ENCODE measurements around the gene KSR2.

Gene KSR2

DNA sequence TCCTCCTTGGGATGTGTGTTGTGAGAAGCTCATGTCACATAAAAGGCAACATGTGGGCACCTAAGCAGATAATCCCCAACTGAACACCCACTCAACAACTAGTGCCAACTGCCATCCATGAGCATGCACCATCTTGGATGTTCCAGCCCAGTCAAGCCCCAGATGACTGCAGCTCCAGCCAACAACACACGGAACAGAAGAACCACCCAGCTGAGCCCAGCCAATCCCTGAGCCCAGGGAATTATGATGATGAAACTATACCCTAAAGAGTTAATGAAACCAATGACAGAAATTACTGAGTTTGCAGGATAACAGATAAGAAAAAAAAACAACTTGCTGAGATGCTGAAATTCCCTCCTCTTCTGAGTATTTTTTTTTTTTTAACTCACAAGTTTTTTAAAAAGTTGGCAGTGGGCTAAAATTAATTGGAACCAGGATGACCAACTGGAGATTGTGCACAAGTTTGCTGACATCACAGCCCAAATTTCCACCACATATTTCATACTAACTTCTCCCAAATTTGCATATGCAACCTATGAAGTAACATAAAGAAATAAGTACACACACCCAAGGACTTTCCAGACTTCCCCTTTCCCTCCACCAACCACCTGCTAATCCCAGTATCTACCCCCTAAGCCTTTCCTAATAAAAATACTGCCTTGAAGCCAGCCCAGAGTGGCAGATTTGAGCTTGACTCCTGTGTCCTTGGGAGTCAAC, 124.5 kb downstream of the KSR2 start:
- no peaks in the 10 kb centered on the region; the same call in 1 of the 2 replicates for H3K4me1 ChIP-seq (ENCODE audit: control insufficient read depth, insufficient read depth, low read length)
- H3K9me3 ChIP-seq (ENCODE audit: control insufficient read depth, insufficient read depth, low read length), result no peaks in the 10 kb centered on the region
- H3K27me3 ChIP-seq (ENCODE audit: control insufficient read depth, insufficient read depth, low read length), result no peaks in the 10 kb centered on the region
- DNase-seq (ENCODE audit: low read depth, low spot score), result no peak
- H3K4me3 ChIP-seq (ENCODE audit: low read length), result no peak overlapping the region
- no CpG with 5 or more reads among the region's 1 CpG for WGBS (ENCODE audit: insufficient coverage, insufficient read length)
- no peak overlapping the region for H3K27ac ChIP-seq (ENCODE audit: low read length)
- no peaks in the 10 kb centered on the region for H3K36me3 ChIP-seq (ENCODE audit: control insufficient read depth, insufficient read depth, low read length)

DNA sequence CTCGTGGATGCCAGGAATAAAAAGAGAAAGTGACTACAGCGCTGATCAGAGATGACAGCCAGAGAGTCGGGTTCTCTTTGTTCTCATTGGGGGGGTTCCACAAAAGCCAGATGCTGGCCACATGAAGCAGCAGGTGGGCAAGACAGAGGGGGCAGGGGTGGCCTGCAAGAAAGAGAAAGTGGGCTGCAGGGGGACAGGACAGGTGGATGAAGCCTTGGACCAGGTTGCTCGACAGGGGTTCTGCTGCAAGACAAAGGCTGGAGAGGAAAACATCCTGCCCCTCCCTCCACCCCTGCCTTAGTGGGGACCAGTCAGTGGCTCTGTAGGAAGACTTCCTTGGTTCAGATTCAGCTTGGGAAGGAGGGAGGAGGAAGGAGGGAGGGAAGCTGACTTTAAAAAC, 126.2 kb downstream of the KSR2 start:
- DNase-seq (ENCODE audit: low read depth, low spot score), result peak; percentile 57
- H3K36me3 ChIP-seq (ENCODE audit: control insufficient read depth, insufficient read depth, low read length), result no peaks in the 10 kb centered on the region
- H3K9me3 ChIP-seq (ENCODE audit: control insufficient read depth, insufficient read depth, low read length), result no peaks in the 10 kb centered on the region
- no peak overlapping the region for H3K27ac ChIP-seq (ENCODE audit: low read length)
- no peaks in the 10 kb centered on the region for H3K27me3 ChIP-seq (ENCODE audit: control insufficient read depth, insufficient read depth, low read length)
- H3K4me1 ChIP-seq (ENCODE audit: control insufficient read depth, insufficient read depth, low read length), result no peaks in the 10 kb centered on the region; the same call in 1 of the 2 replicates
- WGBS (ENCODE audit: insufficient coverage, insufficient read length), result no CpG with 5 or more reads among the region's 4 CpGs
- no peak overlapping the region for H3K4me3 ChIP-seq (ENCODE audit: low read length)

DNA sequence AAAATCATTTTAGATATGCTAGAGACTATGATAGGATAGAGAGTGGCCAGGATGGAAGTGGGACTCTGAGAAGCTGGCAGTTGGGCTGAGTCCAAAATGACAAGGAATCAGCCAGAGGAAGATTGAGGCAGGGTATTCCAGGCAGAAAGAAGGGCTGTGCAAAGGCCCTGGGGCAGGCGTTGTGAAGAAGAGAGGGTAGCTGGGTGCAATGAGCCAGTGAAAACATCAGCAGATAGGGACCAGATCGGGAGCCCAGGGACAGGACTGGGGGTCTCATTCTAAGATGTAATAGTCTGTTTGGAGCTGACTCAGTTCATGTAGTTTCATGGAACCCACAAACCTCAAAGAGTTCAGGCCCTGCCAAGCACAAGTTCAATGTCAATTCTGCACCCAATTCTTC, 126.6 kb downstream of the KSR2 start:
- Histone ChIP-seq H3K4me3 (ENCODE audit: low read length) (no peak overlapping the region), H3K27ac (ENCODE audit: low read length) (no peak overlapping the region), H3K27me3 (ENCODE audit: control insufficient read depth, insufficient read depth, low read length) (no peaks in the 10 kb centered on the region), H3K4me1 (ENCODE audit: control insufficient read depth, insufficient read depth, low read length) (no peaks in the 10 kb centered on the region), H3K9me3 (ENCODE audit: control insufficient read depth, insufficient read depth, low read length) (no peaks in the 10 kb centered on the region), H3K36me3 (ENCODE audit: control insufficient read depth, insufficient read depth, low read length) (no peaks in the 10 kb centered on the region)
- WGBS (ENCODE audit: insufficient coverage, insufficient read length), result no CpG with 5 or more reads among the region's 2 CpGs
- DNase-seq (ENCODE audit: low read depth, low spot score), result no peak

DNA sequence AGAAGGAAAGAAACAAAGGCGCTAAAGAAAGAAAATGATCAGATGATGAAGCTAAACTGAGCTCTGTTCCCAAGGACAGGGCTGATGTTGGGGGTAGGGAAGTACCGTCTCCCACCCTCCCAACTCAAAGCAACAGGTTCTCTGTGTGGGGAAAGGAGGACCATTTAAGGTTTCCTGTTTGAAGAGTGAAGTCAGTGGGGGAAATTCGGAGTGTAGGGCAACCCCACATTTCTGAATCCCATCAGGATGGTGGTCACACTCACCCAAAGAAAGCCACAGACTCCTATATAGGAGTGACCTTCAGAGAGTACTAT, 131.1 kb downstream of the KSR2 start:
- Histone ChIP-seq H3K27ac (ENCODE audit: low read length) (no peak overlapping the region), H3K9me3 (ENCODE audit: control insufficient read depth, insufficient read depth, low read length) (no peaks in the 10 kb centered on the region), H3K27me3 (ENCODE audit: control insufficient read depth, insufficient read depth, low read length) (no peaks in the 10 kb centered on the region), H3K36me3 (ENCODE audit: control insufficient read depth, insufficient read depth, low read length) (no peaks in the 10 kb centered on the region), H3K4me1 (ENCODE audit: control insufficient read depth, insufficient read depth, low read length) (no peaks in the 10 kb centered on the region), H3K4me3 (ENCODE audit: low read length) (no peak overlapping the region)
- no CpG with 5 or more reads among the region's 3 CpGs for WGBS (ENCODE audit: insufficient coverage, insufficient read length)
- no peak for DNase-seq (ENCODE audit: low read depth, low spot score)

DNA sequence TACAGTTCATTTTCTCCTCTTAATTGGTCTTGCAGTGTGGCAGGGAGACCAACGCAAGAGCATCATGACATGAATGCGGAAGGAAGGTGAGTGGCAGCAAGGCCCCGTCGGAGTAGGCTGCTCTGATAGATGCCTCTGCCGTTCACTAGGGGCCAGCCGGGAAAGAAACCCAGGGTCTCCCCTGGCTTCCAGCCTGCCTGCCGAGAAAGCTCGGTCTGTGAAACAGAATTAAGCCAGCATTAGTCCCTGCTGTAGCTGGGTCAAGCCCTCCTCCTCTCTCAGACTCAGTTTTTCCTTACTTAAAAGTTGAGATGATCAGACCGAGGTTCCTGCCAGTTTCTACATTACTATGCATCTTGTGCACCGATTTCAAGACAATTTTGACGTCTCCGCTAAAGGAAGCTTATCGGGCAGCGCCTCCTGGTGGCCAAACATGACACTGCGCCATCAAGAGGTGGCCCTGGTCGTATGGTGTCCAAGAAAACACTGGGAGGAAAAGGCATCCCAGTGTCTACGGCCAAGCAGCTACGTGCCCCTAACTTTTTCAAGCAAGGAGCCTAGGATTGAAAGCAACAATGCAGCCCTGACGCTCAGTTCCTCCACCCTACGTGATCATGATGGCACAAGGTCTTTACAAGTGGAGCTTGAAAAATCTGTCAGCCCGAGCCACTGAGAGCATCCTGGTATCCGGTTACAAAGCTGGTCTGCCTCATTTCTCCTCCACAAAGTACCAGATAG, 131.6 kb downstream of the KSR2 start:
- H3K36me3 ChIP-seq (ENCODE audit: control insufficient read depth, insufficient read depth, low read length), result no peaks in the 10 kb centered on the region
- WGBS (ENCODE audit: insufficient coverage, insufficient read length), result no CpG with 5 or more reads among the region's 22 CpGs
- no peak overlapping the region for H3K4me3 ChIP-seq (ENCODE audit: low read length)

DNA sequence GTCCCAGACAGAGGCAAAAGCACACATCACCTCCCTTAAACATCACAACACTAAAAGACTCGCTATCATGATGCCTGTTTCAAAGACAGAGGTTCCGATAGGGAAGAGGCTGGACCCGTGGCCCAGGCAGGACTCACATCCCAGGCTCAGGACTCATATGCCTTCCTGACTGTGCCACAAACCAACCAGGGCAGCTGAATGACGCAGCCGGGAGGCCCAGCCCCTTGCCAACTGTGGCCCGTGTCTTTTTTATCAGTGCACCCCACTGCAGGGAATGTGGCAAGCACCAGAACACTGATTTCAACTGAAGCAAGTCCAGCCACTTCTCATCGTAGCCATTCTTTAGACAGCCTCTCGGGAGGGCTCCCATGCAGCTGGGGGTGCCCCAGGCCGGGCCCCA, 132.3 kb downstream of the KSR2 start:
- Histone ChIP-seq H3K4me3 (ENCODE audit: low read length) (no peak overlapping the region), H3K4me1 (ENCODE audit: control insufficient read depth, insufficient read depth, low read length) (no peaks in the 10 kb centered on the region), H3K27me3 (ENCODE audit: control insufficient read depth, insufficient read depth, low read length) (no peaks in the 10 kb centered on the region), H3K27ac (ENCODE audit: low read length) (no peak overlapping the region), H3K9me3 (ENCODE audit: control insufficient read depth, insufficient read depth, low read length) (no peaks in the 10 kb centered on the region), H3K36me3 (ENCODE audit: control insufficient read depth, insufficient read depth, low read length) (no peaks in the 10 kb centered on the region)
- WGBS (ENCODE audit: insufficient coverage, insufficient read length), result no CpG with 5 or more reads among the region's 9 CpGs
- DNase-seq (ENCODE audit: low read depth, low spot score), result no peak

More for the DNA sequence above, 131.6 kb downstream of the KSR2 start:
- H3K27me3 ChIP-seq (ENCODE audit: control insufficient read depth, insufficient read depth, low read length), result no peaks in the 10 kb centered on the region
- H3K9me3 ChIP-seq (ENCODE audit: control insufficient read depth, insufficient read depth, low read length), result no peaks in the 10 kb centered on the region
- H3K4me1 ChIP-seq (ENCODE audit: control insufficient read depth, insufficient read depth, low read length), result no peaks in the 10 kb centered on the region
- H3K27ac ChIP-seq (ENCODE audit: low read length), result no peak overlapping the region
- DNase-seq (ENCODE audit: low read depth, low spot score), result peak; percentile 61

DNA sequence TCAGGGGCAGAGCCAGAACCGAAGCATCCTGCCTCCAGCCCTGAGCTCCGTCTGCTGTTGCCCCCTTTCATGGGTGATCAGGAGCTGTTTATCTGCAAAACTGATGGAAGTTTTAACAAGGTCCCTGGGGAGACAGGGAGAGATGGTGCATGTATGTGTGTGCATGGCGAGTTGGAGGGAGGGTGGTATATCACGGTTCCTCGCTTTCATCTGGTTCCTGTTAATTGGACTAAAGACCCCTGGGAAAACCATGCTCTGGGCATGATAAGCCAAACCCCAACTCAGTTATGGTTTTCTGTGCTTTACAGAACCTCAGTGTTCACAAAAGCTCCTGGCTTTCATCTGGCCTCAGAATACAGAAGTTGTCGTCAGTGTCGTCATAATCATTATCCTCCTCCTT, 133.6 kb downstream of the KSR2 start:
- no peaks in the 10 kb centered on the region for H3K27me3 ChIP-seq (ENCODE audit: control insufficient read depth, insufficient read depth, low read length)
- WGBS (ENCODE audit: insufficient coverage, insufficient read length), result no CpG with 5 or more reads among the region's 7 CpGs
- no peaks in the 10 kb centered on the region for H3K9me3 ChIP-seq (ENCODE audit: control insufficient read depth, insufficient read depth, low read length)
- H3K4me3 ChIP-seq (ENCODE audit: low read length), result no peak overlapping the region
- DNase-seq (ENCODE audit: low read depth, low spot score), result no peak
- H3K4me1 ChIP-seq (ENCODE audit: control insufficient read depth, insufficient read depth, low read length), result no peaks in the 10 kb centered on the region
- no peak overlapping the region for H3K27ac ChIP-seq (ENCODE audit: low read length)
- H3K36me3 ChIP-seq (ENCODE audit: control insufficient read depth, insufficient read depth, low read length), result no peaks in the 10 kb centered on the region

DNA sequence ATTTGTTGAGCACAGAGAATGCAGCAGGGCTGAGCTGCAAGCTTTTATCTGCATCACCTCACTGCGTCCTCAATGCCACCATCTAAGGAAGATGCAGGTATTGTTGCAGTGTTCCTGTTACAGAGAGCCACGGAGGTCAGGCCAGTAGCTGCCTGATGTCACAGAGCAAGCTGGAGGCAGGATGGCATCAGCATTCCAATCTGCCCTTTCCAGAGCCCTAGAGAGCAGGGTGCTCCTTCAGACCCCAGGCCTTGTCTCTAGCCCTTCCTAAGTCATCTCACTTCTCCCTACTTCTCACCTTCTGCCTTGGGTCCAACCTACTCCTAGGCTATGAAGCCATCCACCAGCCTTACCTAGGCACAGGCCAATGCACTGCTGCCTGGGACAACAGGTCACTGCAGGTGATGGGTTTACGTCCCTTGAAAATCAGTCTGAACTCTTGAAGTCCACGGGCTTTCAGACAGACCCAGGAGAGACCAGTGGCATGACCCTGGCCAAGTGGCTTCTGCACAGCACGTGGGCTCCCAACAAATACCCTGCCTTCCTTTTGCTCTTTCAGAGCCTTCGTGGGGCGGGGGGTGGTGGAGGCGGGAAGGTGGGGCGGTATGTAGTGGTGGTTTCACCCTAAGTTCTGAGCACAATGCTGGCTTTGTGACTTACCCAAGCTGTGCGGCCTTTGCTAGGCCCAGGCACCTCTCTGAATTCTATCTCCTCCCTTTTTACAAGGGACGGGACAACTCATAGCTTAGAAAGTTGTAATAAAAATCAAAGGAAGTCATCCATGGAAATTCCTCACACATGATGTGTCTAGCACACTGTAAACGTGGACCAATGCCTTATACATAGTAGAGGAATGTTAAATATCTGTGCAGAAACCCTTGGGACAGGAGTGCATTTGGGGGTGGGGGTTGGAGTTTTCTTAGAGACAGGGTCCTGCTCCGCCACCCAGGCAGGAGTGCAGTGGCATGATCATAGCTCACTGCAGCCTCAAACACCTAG, 136.0 kb downstream of the KSR2 start:
- no peak for DNase-seq (ENCODE audit: low read depth, low spot score)

DNA sequence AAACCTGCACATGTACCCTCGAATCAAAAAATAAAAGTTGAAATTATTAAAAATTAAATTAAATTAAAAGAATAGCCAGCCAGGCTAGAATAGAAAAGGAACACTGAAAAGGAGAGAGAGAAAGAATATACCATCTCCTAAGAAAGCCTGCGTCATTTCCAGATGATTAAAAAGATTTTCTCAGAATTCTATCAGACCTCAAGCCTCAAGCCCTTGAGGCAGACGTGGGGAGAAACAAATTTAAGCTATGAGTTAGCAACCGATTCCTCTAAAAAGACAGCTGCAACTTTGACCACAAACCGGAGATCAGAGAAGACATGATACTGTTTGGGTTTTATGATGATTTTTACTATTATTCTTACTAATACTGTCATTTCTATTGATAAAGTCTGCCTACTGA, 138.3 kb downstream of the KSR2 start:
- Histone ChIP-seq H3K4me3 (ENCODE audit: low read length) (no peak overlapping the region), H3K4me1 (ENCODE audit: control insufficient read depth, insufficient read depth, low read length) (no peaks in the 10 kb centered on the region), H3K27me3 (ENCODE audit: control insufficient read depth, insufficient read depth, low read length) (no peaks in the 10 kb centered on the region), H3K27ac (ENCODE audit: low read length) (no peak overlapping the region), H3K9me3 (ENCODE audit: control insufficient read depth, insufficient read depth, low read length) (no peaks in the 10 kb centered on the region), H3K36me3 (ENCODE audit: control insufficient read depth, insufficient read depth, low read length) (no peaks in the 10 kb centered on the region)
- WGBS (ENCODE audit: insufficient coverage, insufficient read length), result no CpG with 5 or more reads among the region's 5 CpGs
- DNase-seq (ENCODE audit: low read depth, low spot score), result no peak

More for the DNA sequence above, 136.0 kb downstream of the KSR2 start:
- no peaks in the 10 kb centered on the region for H3K36me3 ChIP-seq (ENCODE audit: control insufficient read depth, insufficient read depth, low read length)
- H3K9me3 ChIP-seq (ENCODE audit: control insufficient read depth, insufficient read depth, low read length), result no peaks in the 10 kb centered on the region
- no peak overlapping the region for H3K27ac ChIP-seq (ENCODE audit: low read length)
- H3K4me1 ChIP-seq (ENCODE audit: control insufficient read depth, insufficient read depth, low read length), result no peaks in the 10 kb centered on the region
- no peak overlapping the region for H3K4me3 ChIP-seq (ENCODE audit: low read length)
- no peaks in the 10 kb centered on the region for H3K27me3 ChIP-seq (ENCODE audit: control insufficient read depth, insufficient read depth, low read length)
- no CpG with 5 or more reads among the region's 13 CpGs for WGBS (ENCODE audit: insufficient coverage, insufficient read length)

DNA sequence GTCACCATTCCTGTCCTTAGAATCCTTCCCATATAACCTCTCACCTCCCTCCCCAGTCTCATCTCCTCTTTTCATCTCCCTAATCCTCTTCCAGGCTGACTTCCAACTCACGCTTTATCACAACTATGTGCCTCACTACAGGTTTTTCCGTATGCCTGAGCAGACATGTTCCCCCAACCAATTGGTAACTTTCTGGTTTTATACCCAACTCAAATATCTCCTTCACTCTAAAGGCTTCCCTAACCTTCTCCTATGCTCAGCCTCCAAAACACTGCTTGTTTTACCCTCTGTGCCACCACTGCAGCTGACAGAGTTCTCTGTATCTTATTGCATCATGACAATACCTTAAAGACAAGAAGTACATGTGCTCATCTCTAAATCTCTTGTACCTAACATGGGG, 139.7 kb downstream of the KSR2 start:
- no peak overlapping the region for H3K27ac ChIP-seq (ENCODE audit: low read length)
- WGBS (ENCODE audit: insufficient coverage, insufficient read length), result no CpG with 5 or more reads among the region's 2 CpGs
- H3K27me3 ChIP-seq (ENCODE audit: control insufficient read depth, insufficient read depth, low read length), result no peaks in the 10 kb centered on the region
- H3K4me1 ChIP-seq (ENCODE audit: control insufficient read depth, insufficient read depth, low read length), result no peaks in the 10 kb centered on the region
- H3K9me3 ChIP-seq (ENCODE audit: control insufficient read depth, insufficient read depth, low read length), result no peaks in the 10 kb centered on the region
- H3K36me3 ChIP-seq (ENCODE audit: control insufficient read depth, insufficient read depth, low read length), result no peaks in the 10 kb centered on the region
- H3K4me3 ChIP-seq (ENCODE audit: low read length), result no peak overlapping the region
- no peak for DNase-seq (ENCODE audit: low read depth, low spot score)

Data from iPS DF 6.9 (cell line).